OCI-LY3 (cell line): ENCODE results near the gene YBX2.

Experiments
- H2AFZ ChIP-seq: fragments of 200-600, 300-600 bp; shearing (Covaris generic); 2 replicates; pipeline ENCODE4 v1.6.0; 2014; ENCODE audit warnings: antibody characterized with exemption, low read depth, low read length
- H3K27ac ChIP-seq: fragments of 200-600, 300-600 bp; sonication (generic); 2 replicates; pipeline ENCODE4 v1.5.1; 2014; ENCODE audit warnings: mild to moderate bottlenecking, low read length, moderate library complexity, mixed read lengths
- H3K27me3 ChIP-seq: fragments of 200-600, 300-600 bp; sonication (generic); 2 replicates; pipeline ENCODE4 v1.6.1; 2014; ENCODE audit warnings: low read depth, low read length, mixed read lengths
- H3K36me3 ChIP-seq: fragments of 200-600, 300-600 bp; sonication (generic); replicated peaks from 2 replicates; pipeline ENCODE3; 2014; ENCODE audit warnings: low read depth, low read length, mixed read lengths
- H3K4me1 ChIP-seq: fragments of 300-600, 200-600 bp; sonication (generic); 2 replicates; pipeline ENCODE4 v1.6.1; 2014; ENCODE audit warnings: low read length, mixed read lengths
- H3K4me2 ChIP-seq: fragments of 200-600, 300-600 bp; sonication (generic); 2 replicates; pipeline ENCODE4 v1.6.1; 2014; ENCODE audit warnings: low read length, mixed read lengths
- H3K4me3 ChIP-seq: fragments of 300-600, 200-600 bp; sonication (generic); 2 replicates; pipeline ENCODE4 v1.5.1; 2014; ENCODE audit warnings: antibody characterized with exemption, mild to moderate bottlenecking, low read length, moderate library complexity
- H3K79me2 ChIP-seq: fragments of 300-600, 200-600 bp; shearing (Covaris generic); 2 replicates; pipeline ENCODE4 v1.6.1; 2014; ENCODE audit warnings: mild to moderate bottlenecking, low read length, mixed read lengths
- H3K9ac ChIP-seq: fragments of 300-600, 200-600 bp; shearing (Covaris generic); 2 replicates; pipeline ENCODE4 v1.6.0; 2014; ENCODE audit warnings: mild to moderate bottlenecking, low read length, moderate library complexity
- H3K9me3 ChIP-seq: fragments of 200-600, 300-600 bp; shearing (Covaris generic); 2 replicates; pipeline ENCODE4 v1.6.1; 2014; ENCODE audit warnings: low read length, mixed read lengths; ENCODE audit not compliant: insufficient read depth
- H4K20me1 ChIP-seq: fragments of 200-600, 300-600 bp; sonication (generic); 2 replicates; pipeline ENCODE4 v1.6.1; 2016; ENCODE audit warnings: low read length, mixed read lengths; ENCODE audit not compliant: insufficient read depth
- EZH2phosphoT487 ChIP-seq: fragments of 200-600 bp; shearing (Covaris generic); IDR thresholded peaks from 2 replicates; pipeline ENCODE4 v1.6.1; 2018; ENCODE audit warnings: antibody characterized with exemption, mixed run types, low read depth
- TF ChIP-seq, protein P1 (sequence below): fragments of 200-600, 300-600 bp; sonication (generic); IDR thresholded peaks from 2 replicates; pipeline ENCODE4 v1.5.1; 2014; ENCODE audit warnings: antibody characterized with exemption, low read length, low read depth

YBX2 gene

DNA sequence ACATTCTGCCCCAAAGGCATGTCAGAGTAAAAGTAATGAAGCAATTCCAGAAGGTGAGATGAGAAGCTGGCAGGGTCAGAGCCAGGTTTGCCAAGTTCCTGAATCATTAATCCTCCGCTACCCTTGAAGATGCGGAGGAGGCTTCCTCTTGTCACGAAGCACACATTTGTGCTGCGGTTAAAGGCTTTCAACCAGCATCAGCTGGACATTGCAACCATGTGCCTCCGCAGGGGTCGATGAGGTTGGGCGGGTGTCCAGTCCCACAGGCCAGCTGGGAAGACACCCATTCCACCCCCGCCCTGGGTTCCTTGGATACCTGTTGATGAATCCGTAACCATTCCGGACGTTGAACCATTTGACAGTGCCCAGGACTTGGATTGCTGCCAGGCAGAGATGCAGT, 1.3 kb downstream of the YBX2 start:
- no peaks in the 10 kb centered on the region for H3K9me3 ChIP-seq
- TF ChIP-seq, protein P1, sequence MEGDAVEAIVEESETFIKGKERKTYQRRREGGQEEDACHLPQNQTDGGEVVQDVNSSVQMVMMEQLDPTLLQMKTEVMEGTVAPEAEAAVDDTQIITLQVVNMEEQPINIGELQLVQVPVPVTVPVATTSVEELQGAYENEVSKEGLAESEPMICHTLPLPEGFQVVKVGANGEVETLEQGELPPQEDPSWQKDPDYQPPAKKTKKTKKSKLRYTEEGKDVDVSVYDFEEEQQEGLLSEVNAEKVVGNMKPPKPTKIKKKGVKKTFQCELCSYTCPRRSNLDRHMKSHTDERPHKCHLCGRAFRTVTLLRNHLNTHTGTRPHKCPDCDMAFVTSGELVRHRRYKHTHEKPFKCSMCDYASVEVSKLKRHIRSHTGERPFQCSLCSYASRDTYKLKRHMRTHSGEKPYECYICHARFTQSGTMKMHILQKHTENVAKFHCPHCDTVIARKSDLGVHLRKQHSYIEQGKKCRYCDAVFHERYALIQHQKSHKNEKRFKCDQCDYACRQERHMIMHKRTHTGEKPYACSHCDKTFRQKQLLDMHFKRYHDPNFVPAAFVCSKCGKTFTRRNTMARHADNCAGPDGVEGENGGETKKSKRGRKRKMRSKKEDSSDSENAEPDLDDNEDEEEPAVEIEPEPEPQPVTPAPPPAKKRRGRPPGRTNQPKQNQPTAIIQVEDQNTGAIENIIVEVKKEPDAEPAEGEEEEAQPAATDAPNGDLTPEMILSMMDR: no peak
- no peak for TF ChIP-seq EZH2phosphoT487
- peaks cover 2% of the 10 kb centered on the region; the same call in 1 of the 2 replicates for H3K4me1 ChIP-seq
- no peaks in the 10 kb centered on the region for H3K36me3 ChIP-seq
- no peak overlapping the region for H3K9ac ChIP-seq
- H3K27ac ChIP-seq: no peak overlapping the region
- H4K20me1 ChIP-seq: no peaks in the 10 kb centered on the region
- no peak overlapping the region for H3K4me3 ChIP-seq
- no peak overlapping the region for H2AFZ ChIP-seq
- H3K4me2 ChIP-seq: no peak overlapping the region
- H3K27me3 ChIP-seq: no peaks in the 10 kb centered on the region
- no peaks in the 10 kb centered on the region for H3K79me2 ChIP-seq

DNA sequence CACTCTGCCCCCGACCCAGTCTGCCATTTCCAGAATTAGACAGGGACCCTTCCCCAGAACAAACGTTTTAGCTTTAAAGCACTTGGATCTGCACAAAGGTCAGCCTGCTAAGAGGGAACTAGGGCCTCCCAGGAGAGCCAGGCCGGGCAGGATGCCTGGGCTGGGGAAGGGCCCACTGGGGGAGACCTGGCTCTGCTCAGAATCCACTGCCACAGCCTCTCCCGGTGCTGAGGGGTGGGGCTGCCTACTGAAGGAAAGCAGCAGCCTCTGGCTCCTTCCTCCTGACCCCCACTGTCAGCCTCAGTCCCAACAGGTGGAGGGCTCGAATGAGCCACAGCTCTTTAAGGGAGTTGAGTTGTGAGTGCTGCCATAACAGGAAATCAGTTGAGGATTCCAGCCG, 1.7 kb downstream of the YBX2 start:
- Histone ChIP-seq H3K4me2 (no peak overlapping the region), H3K4me1 (peaks cover 2% of the 10 kb centered on the region; the same call in 1 of the 2 replicates), H3K27me3 (no peaks in the 10 kb centered on the region), H3K4me3 (no peak overlapping the region), H2AFZ (no peak overlapping the region), H3K79me2 (no peaks in the 10 kb centered on the region), H3K9me3 (no peaks in the 10 kb centered on the region), H3K27ac (no peak overlapping the region), H3K36me3 (no peaks in the 10 kb centered on the region), H4K20me1 (no peaks in the 10 kb centered on the region), H3K9ac (no peak overlapping the region)
- no peak for TF ChIP-seq EZH2phosphoT487
- TF ChIP-seq, protein P1: no peak

DNA sequence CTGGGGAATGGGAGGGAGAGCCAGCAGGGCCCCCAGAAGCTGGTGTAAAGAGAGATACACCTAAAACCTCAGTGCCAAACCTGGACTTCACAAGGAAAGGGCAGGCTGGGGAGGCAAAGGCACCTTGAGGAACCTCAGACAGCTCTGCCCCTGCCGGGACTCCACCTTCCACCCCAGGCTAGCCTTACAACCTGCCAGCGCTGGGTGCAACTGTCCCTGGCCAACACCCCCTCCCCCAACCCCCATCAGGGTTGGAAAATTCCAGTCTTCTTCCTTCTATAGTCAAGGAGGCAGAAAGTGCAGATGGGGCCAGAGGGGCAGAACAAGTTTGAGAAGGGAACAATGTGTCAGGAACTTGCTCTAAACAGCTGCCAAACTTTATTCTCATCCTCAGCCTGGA, 2.2 kb downstream of the YBX2 start:
- Histone ChIP-seq H3K9me3 (no peaks in the 10 kb centered on the region), H3K4me1 (peaks cover 2% of the 10 kb centered on the region; the same call in 1 of the 2 replicates), H3K9ac (no peak overlapping the region), H4K20me1 (no peaks in the 10 kb centered on the region), H3K4me2 (no peak overlapping the region), H3K27ac (no peak overlapping the region), H2AFZ (no peak overlapping the region), H3K27me3 (no peaks in the 10 kb centered on the region), H3K79me2 (no peaks in the 10 kb centered on the region), H3K4me3 (no peak overlapping the region), H3K36me3 (no peaks in the 10 kb centered on the region)
- TF ChIP-seq, protein P1: no peak
- TF ChIP-seq EZH2phosphoT487: no peak

DNA sequence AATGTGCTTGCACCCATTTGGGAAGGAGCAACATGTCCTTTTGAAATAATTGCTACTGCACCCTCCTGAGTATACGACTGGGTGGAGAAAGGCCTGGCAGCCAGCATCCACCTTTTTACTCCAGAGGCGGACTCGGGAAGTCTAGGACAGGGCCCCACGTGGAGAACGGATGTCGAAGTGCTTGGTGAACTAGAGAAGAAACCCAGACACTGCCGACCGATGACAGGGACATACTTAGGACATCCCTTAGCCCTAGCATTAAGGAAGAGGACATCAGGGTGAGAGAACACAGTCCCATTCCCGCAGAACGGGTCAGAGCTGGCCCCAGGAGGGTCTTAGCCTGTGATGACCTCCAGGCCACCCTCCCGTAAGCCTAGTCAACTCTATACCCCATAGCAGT, 3.8 kb downstream of the YBX2 start:
- Histone ChIP-seq H3K9me3 (no peaks in the 10 kb centered on the region), H3K36me3 (no peaks in the 10 kb centered on the region), H3K27ac (no peak overlapping the region), H3K4me3 (no peak overlapping the region), H4K20me1 (no peaks in the 10 kb centered on the region), H3K4me2 (no peak overlapping the region), H3K4me1 (no peaks in the 10 kb centered on the region), H3K27me3 (no peaks in the 10 kb centered on the region), H2AFZ (no peak overlapping the region), H3K79me2 (no peaks in the 10 kb centered on the region), H3K9ac (no peak overlapping the region)
- TF ChIP-seq, protein P1: no peak
- no peak for TF ChIP-seq EZH2phosphoT487
